GM19351 (cell line): ENCODE results near the gene MEST.
"Not testable (repeated sequence)": the region's sequence is repeated elsewhere in the genome, so short reads cannot be mapped to it uniquely, and the experiment has no call there.

Experiments
- ATAC-seq: cut with Tn5 transposase; IDR thresholded peaks from one replicate; pipeline ENCODE4 v1.9.1; 2021; ENCODE audit warnings: mild to moderate bottlenecking, moderate library complexity; ENCODE audit not compliant: unreplicated experiment

MEST gene, protein sequence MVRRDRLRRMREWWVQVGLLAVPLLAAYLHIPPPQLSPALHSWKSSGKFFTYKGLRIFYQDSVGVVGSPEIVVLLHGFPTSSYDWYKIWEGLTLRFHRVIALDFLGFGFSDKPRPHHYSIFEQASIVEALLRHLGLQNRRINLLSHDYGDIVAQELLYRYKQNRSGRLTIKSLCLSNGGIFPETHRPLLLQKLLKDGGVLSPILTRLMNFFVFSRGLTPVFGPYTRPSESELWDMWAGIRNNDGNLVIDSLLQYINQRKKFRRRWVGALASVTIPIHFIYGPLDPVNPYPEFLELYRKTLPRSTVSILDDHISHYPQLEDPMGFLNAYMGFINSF

DNA sequence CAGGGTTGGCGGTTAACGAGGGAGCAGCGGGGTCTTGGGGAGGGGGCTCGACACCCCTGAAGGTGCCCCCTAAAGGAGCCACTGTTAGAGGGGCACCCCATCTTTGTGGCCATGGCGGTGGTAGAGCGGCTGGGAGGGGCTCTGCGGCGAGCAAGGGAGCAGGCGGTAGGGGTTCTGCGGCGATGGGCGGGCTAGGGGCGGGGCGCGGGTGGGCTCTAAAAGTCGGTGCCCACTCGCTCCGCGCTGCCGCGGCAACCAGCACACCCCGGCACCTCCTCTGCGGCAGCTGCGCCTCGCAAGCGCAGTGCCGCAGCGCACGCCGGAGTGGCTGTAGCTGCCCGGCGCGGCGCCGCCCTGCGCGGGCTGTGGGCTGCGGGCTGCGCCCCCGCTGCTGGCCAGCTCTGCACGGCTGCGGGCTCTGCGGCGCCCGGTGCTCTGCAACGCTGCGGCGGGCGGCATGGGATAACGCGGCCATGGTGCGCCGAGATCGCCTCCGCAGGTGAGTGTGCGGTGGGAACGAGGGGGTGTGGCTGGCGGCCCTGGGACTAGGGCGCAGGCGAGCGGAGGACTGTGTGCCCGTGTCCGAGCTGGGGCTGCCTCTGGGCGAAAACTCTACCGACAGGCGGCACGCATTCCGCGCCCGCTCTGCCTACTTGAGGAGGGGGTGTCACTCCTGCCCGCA is at the start of gene MEST:
Gene MEST, plus strand, starts transcription at position 245 of the 682 bp plus-strand sequence. Its CDS starts 229 bp downstream, at position 474.
- no peak for ATAC-seq

DNA sequence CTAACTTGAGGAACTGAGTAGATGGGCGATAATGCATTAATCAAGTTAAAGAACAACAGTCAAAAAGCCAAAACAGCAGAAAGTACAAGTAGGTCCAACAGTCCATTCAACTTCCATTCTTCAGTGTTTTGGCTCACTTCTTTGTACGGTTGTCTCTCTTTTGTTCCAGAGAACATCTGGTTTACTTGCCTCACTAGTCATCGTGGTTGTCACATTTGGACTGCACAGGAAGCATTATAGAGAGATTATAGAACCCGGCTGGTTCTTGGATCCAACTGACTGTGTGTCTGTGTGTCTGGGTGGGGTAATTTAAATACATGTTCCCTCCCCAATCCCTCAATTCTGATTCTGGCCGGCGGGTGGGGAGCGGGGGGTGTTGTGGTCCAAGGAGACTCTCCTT is 49.3 kb upstream of the MEST start:
- no peak for ATAC-seq

DNA sequence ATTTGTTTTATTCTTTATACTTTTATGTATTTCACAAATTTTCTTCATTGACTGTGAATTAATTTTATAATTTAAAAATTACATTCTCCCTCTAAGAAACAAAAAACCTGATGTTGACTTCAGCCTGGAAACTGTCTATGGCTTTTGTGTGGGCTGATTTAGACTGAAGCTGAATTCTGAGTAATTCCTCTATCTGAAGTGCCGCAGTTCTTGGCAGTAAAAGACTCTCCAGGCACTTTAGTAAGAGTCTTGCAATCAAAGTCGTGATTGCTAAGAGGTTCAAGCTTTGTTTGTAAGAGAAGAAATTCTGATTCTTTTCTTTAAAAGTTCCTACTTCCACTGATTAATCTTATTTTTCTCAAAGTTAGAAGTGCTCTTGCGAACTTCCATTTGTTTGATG is 47.7 kb upstream of the MEST start:
- ATAC-seq, result no peak

DNA sequence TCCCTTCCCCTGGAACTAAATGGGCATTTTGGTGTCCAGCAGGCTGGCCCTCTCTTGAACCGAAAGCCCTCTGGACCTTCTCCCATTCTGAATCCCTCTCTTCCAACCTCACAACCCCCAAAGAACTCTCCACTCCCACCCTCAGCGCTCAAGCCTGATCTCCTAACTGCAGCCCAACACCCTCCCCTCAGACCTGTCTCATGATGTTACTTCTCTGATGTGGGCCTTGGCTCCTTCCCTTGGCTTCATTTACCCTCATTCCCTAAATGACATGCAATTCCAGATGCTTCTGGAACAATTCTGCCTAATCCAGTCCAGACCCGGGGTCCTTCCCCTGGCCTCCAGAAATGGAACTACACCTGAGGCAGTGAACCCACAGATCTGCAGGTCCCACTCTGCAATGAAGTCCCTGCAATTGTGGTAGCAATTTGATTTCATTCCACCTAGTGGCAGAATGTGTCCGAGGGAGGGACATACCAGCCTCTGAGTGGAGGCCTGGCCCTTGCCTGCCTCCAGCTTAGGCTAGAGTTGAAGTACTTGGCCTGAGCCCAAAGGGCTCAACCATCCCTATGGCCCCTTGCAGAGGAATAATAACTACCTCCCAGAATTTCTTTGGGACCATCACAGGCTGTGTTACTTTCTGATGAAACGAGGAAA is 47.0 kb upstream of the MEST start:
- no peak for ATAC-seq

DNA sequence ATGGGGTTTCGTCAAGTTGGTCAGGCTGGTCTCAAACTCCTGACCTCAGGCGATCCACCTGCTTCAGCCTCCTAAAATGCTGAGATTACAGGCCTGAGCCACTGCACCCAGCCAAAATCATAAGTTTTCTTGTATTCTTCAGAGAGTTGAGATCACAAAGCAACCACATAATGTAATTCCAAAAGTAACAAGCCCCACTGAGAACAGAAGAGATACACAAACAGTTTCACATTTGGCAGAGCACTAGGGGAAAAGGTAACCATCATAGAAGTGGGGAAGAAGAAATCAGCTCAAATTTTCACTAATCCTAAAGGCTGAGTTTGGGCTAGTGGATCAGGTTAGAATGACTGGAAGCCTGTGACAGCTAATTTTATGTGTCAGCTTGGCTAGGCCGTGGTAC is 45.6 kb upstream of the MEST start:
- no peak for ATAC-seq

DNA sequence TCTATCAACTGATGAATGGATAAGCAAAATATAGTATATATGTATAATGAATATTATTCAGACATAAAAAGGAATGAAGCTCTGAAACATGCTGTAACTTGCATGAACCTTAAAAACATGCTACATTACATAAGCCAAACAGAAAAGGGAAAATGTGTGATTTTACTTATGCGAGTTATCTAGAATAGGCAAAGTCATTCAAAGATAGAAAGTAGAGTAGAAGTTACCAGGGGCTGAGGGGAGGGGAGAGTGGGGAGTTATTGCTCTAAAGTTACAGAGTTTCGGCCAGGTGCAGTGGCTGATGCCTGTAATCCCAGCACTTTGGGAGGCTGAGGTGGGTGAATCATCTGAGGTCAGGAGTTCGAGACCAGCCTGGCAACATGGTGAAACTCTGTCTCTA is 40.5 kb upstream of the MEST start:
- ATAC-seq, result not testable (repeated sequence)

DNA sequence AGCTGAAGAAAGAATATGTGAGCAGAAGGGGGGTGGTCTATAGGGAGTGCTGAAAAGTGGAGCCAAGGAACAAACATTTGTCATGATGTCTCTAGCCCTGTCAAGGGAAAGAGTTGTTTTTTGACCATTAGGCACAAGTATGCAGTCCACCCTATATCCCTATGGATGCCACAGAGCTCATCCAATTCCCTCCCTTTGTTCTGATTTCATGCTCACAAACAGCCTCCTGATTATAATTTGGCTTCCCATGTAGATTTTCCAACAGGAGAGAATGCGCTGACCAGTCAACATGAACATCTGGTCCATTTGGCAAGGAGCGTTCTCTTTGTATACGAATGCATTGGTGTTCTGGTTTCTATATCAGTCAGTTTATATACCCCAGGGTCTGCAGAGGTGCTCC is 38.9 kb upstream of the MEST start:
- no peak for ATAC-seq

DNA sequence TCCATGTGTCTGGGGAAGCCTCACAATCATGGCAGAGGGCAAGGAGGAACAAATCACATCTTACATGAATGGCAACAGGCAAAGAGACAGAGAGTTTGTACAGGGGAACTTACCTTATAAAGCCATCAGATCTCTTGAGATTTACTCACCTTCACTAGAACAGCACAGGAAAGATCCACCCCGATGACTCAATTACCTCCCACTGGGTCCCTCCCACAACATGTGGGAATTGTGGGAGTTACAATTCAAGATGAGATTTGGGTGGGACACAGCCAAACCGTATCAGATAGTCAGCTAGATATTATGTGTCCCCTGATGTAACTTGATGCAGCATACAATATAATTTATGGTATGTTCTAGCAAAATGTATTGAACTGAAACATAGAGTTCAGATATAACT is 36.9 kb upstream of the MEST start:
- no peak for ATAC-seq

DNA sequence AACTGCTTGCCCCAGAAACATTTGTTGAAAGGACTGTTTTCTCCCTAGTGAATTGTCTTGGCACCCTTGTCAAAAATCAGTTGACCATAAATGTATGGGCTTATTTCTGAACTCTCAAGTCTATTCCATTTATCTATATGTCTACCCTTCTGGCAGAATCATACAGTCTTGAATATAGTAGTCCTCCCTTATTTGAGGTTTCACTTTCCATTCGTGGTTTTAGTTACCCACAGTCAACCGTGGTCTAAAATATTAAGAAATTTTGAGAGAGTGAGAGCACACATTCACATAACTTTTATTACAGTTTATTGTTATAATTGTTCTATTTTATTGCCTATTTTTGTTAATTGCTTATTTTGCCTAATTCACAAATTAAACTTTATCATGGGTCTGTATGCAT is 33.6 kb upstream of the MEST start:
- peak; percentile 61 for ATAC-seq

DNA sequence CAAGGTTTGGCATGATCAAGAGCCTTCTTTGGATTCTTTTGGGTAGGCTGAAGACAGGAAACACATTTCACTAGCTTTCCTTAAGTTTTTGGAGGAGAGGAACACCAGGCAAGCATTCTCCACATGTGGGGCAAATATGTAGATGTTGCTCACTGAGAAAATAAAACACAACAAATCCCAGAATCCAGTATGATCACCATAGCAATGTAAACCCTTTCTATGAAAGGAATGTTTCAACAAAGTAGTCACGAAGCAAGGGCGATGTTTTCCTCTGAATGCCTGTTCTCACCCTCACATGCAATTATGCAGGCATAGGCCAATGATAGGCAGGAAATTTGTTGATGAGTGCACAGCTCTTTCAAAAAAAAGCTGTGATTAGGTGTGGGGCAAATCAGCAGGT is 30.6 kb upstream of the MEST start:
- ATAC-seq, result no peak

DNA sequence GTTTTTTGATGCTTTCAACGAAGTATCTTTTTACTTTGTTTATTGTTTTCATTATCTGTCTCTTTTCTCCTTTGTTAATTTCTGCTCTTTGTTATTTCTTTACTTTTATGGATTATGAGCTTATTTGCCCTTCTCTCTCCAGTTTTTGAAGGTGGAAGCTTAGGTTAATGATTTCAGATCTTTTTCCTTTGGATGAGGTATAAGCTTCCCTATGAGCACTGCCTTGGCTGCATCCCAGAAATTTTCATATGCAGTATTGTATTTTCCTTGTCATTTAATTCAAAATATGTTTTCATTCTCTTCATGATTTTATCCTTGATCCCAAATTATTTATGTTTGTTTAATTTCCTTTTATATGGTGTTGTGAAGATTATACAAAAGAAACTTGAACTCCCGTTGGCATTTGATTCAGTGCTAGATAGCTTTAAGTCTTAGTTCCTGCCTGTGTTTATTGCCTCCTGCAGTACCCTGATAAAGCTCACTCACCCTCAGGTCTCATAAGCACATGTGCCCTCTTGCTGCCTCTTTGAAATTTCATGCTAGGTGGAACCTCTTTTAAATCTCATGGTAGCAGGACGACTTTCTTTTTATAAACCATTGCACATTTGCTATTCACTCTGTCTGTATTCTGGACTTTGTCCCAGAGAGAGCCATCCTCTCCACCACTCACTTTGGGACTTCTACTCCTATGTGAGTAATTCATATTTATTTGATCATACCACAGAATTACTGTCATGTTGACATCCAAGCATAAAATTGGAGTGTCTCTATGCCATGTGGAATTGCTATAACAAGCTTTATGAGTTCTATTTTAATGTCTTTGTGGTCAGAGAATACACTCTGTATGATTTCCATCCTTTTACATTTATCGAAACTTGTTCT is 28.1 kb upstream of the MEST start:
- ATAC-seq, result no peak

DNA sequence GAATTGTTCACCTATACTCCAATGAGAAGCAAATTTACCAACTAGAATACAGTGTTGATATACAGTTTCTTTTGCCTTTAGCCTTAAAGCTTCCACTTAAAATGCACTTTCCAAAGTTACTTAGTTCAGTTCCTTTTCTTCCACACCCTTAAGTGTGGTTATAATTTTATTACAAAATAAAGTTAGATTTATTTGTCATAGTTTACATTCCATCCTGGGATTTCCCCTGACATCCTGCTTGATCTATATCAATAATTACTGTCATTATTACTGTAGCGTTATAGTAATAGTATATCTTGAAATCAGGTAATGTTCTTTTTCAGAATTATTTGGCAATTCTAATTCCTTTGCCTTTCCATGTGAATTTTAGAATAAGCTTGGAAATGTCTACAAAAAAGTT is 23.3 kb upstream of the MEST start:
- ATAC-seq, result no peak

DNA sequence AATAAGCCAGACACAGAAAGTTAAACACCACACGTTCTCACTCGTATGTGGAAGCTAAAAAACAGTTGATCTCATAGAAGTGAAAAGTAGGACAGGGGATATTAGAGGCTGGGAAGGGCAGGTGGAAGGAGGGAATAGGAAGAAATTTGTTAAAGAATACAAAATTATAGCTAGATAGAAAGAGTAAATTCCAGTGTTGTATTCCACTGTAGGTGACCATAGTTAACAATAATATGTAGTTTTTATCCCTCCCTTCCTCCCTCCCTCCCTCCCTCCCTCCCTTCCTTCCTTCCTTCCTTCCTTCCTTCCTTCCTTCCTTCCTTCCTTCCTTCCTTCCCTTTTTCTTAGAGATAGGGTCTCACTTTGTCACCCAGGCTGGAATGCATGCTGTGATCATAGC is 19.9 kb upstream of the MEST start:
- ATAC-seq, result no peak

DNA sequence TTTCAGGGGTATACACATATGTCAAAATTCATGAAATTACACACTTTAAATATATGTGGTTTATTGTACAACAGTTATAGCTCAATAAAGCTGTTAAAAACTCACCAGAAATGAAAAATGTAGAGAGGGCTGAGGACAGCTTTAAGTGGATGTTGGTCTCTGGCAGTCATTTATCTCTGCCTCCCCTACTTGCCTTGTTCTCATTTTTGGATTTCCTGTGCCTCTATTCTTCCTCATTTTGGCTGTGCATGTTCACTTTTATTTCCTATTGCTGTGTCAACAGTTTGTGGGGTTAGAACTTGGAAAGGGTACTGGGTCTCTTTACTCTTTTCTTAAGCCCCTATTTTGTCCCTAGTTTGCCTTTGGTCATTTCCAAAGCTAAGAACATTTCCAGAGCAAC is 18.6 kb upstream of the MEST start:
- no peak for ATAC-seq

DNA sequence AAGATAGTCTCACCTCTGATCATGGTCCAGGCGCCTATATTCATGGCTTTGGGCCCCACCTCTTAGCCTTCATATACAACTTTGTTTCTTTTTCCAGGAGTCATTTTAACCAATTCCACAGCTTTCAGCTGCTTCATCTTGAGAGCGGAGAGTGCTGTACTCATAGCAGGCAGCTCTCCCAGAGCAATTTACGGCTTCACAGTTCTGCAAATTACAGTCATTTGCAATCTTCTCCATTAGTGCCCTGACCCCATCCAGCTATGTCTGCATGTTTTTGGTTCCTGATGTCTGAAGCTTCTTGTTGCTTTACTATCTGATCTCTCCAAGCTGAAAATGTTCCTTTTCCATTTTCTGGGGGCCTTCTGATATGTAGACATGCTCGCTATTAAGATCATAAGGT is 18.0 kb upstream of the MEST start:
- ATAC-seq, result no peak

DNA sequence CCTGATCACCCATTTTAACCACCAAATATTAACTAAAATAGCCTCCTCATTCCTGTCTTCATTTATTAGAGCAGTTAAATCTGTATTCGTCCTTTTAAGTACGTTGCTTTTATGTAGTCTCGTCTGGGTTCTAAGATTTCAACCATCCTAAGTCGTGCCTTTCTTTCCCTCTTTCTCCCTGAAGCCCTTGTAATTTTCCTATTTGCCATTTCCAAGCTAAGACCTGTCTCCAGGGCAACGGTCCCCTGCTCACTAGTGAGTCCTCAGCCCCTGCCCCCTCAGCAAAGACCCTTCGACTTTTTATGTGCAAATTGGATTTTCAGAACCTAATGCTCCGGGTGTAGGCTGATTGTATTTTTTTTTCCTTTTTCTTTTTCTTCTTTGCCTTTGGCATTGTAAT is 16.1 kb upstream of the MEST start:
- ATAC-seq, result no peak

DNA sequence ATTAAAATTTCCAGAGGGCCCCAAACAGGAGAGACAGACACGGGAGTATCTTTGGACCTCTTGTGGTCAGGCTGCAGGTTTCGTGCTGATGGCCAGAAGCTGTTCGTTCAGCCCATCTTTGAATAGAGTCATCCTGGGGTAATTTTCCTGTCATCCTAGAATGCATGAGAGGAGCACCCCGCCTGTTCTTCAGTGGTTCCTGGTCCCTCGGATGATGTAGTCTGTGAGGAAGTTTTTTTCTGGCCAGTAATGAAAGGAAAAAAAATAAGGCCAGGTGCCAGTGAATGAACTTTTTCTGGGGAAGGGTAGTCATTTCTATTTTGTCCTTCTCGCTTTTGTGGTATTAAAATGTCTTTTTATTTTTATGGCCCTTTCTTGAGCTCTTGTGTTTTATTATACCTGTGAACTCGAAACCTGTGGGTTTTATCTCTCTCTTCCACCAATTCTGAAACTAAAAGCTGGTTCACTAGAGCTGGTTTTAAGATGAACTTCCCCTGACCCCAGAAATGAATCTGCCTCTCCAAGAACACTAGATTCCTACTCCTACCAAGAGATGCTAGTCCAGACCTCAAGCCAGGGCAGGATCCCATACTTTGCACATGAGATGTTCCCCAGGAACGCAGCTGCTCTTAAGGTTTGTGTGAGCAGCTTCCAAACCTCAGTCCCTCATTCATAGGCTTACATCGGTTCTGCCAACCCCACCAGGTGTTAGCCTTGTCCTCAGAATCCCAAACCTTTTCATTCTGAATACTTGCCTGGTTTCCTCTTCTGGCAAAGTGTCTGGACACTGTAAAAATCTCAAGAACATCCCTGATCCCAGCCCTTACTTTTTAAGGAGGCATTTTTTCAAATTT is 15.4 kb upstream of the MEST start:
- peak; percentile 96 for ATAC-seq

DNA sequence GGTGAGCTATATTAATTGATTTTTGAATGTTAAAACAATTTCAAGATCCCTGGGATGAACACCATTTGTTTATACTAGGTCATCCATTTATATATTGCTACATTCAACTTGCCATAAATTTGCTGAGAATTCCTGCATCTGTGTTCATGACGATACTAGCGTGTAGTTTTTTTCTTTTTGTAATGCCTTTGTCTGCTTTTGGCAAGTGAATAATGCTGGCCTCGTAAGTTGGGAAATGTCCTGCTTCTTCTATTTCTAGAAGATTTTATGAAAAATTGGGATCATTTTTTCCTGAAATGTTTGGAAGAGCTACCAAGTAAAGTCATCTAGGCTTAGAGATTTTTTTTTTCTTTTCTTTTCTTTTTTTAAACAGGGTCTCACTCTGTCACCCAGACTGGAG is 12.9 kb upstream of the MEST start:
- ATAC-seq, result no peak

DNA sequence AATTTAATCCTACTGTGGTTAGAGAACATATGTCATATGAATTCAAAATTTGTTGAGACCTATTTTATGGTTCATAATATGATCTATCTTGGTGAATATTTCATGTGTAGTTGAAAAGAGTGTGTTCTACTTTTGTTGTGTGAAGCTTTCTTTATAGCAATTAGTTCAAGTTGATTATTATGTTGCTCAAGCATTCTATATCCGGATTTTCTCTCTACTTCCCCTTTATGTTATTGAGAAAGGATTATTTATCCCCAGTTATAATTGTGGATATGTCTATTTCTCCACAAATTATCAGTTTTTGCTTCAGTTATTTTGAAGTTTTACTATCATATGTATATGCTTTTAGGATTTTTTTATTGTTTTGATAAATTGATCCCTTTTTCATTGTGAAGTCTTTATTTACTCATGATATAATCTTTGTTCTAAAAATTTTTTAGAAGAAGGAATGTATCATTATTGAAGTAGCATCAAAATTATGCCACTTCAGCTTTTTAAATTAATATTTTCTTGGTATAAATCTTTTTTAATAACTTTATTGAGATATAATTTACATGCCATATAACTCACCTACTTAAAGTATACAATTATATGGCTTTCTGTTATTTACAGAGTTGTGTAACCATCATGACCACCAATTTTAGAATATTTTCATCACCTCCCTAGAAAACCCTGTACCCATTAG is 12.0 kb upstream of the MEST start:
- ATAC-seq, result no peak

DNA sequence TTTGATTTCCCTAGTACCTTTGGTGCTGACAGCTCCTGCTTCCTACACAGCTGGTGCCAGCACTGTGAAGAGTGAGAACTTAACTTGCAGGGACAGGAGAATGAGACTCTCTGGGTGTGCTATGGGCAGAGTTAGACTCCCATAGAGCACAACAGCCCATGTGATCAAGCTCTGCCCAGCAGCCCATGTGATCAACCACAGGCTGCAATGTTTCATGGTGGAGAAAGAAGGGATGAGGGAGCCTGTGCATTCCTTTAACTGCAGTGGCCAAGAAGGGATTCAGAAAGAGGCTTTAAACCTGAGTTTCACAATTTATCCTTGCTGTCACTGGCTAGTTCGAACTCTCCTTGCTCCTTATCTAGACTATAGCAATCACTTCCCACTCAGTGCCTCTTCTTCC is 10.0 kb upstream of the MEST start:
- no peak for ATAC-seq
